Measurements from ENCODE around the gene RPL7L1.
"Not testable (repeated sequence)": the region's sequence is repeated elsewhere in the genome, so short reads cannot be mapped to it uniquely, and the experiment has no call there.

The RPL7L1 gene

DNA sequence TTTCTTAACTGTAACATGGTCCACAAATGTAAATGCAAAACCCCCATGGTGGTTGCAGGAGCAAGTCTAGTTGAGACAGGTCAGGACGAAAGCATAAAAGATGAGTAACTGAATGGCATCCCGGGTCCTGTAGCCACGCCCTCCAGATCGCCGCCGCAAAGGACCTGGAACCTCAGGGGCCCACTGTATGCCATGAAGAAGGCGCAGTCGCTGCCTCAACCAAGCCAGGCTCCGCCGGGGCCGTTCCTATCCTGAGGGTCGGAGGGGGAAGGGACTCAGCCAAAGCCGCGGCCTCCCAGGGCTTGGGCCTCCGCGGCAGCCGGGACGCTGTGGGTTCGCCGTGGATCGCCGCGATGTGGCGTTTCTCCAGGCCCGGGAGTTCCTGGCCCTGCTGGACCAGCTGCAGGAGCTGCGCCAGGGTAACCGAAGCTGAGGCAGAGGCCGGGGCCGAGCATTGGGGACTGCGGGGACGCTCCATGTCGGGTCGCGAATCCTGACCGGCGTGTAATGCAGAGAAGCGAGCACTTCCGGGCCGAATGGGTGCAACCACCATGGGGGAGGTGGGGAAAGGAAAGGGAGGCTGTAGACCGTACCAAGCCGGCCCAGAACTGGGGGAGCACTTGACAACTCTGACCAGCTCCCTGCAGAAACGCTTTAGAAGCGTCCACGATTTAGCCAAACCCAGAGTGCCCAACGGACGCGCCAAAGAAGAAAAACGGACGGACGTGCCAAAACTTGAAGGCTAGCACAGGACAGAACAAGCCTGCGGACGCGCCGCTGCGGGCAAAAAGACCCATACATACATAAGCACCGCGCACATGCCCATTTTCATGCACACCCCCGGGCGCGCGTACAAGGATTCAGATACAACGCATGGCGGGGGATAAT, 11.1 kb downstream of the RPL7L1 start:
- peak overlapping the region; percentile 93 for H3K4me3 ChIP-seq (ENCODE audit: low read depth, low read length)

DNA sequence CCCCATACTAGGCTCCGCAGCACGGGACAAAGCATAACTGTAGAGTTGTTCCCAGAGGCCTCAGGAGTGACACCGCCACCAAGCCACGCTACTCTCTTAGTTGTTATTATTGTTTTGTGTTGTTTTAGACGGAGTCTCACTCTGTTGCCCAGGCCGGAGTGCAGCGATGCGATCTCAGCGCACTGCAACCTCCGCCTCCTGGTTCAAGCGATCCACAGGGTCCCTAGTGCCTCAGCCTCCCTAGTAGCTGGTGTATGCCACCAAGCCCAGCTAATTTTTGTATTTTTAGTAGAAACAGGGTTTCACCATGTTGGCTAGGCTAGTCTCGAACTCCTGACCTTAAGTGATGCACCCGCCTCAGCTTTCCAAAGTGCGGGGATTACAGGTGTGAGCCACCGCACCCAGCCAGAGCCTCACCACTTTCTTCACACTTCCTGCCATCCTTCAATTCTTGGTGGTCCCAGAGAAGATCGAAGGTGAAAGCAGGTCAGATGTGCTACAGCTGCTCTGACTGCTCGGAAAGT, 11.8 kb downstream of the RPL7L1 start:
- peak overlapping the region; percentile 93 for H3K4me3 ChIP-seq (ENCODE audit: low read depth, low read length)

GRCh38 chr6:42894041-42894828, 14.8 kb downstream of the RPL7L1 start:
- not testable (repeated sequence) for H3K4me3 ChIP-seq (ENCODE audit: low read depth, low read length)

GRCh38 chr6:42896178-42896719, 16.8 kb downstream of the RPL7L1 start:
- H3K4me3 ChIP-seq (ENCODE audit: low read depth, low read length): no peak overlapping the region

GRCh38 chr6:42898891-42899361, 19.5 kb downstream of the RPL7L1 start:
- no peak overlapping the region for H3K4me3 ChIP-seq (ENCODE audit: low read depth, low read length)

DNA sequence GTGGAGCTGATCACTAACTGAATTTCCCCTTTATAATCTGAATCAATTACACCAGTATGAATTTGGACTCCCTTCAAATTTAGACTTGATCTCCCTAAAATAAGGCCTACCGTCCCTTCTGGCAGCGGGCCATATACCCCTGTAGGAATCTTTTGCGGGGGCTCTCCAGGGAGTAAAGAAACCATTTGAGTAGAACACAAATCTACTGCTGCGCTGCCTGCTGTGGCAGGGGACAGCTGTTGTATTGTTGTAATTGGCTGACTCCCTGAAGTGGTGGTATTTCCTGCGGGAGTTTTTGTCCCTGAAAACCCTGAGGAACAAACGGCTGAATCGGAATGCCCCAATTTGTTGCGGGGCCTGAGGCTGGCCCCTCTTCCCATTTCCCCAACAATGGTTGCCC, 20.5 kb downstream of the RPL7L1 start:
- H3K4me3 ChIP-seq (ENCODE audit: low read depth, low read length): no peak overlapping the region

DNA sequence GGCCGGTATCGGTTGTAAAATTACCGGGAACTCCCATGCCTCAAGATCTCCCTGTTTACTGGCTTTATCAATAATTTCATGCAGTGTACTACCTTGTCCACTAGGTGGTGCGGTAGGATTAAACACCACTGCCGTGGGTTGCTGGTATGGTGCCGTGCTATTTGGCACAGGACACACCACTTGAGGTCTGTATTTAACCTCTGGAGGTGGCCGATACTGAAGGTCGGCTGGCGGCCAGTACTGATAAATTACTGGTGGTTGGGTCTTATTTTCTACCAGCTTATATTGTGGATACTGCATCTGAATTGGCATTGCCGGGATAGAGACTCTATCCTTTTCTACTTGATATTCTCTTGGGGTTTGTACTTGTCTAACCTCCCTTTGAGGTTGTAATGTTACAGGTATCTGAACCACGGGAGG, 22.1 kb downstream of the RPL7L1 start:
- no peak overlapping the region for H3K4me3 ChIP-seq (ENCODE audit: low read depth, low read length)

DNA sequence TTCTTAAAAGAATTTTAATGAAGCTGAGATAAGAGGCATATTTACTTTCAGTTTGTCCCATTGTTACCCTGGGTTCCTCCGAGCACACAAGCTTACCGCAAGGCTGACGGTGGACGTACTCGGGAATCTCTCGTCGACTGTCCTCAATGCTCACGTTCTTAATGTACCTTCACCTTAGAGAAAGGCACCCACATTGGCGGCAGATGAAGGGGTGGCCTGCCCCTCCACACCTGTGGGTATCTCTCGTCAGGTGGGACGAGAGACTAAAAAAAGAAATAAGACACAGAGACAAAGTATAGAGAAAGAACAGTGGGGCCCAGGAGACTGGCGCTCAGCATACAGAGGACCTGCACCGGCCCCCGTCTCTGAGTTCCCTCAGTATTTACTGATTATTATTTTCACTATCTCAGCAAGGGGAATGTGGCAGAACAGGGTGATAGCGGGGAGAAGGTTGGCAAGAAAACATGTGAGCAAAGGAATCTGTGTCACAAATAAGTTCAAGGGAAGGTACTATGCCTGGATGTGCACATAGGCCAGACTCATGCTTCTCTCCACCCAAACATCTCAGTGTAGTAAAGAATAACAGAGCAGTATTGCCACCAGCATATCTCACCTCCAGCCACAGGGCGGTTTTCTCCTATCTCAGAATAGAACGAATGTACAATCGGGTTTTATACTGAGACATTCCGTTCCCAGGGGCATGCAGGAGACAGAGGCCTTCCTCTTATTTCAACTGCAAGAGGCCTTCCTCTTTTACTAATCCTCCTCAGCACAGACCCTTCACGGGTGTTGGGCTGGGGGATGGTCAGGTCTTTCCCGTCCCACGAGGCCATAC, 23.2 kb downstream of the RPL7L1 start:
- H3K4me3 ChIP-seq (ENCODE audit: low read depth, low read length): not testable (repeated sequence)

- no peak overlapping the region for H3K4me3 ChIP-seq (ENCODE audit: low read depth, low read length)
Observed at GRCh38 chr6:42904467-42904866, 25.1 kb downstream of the RPL7L1 start.

DNA sequence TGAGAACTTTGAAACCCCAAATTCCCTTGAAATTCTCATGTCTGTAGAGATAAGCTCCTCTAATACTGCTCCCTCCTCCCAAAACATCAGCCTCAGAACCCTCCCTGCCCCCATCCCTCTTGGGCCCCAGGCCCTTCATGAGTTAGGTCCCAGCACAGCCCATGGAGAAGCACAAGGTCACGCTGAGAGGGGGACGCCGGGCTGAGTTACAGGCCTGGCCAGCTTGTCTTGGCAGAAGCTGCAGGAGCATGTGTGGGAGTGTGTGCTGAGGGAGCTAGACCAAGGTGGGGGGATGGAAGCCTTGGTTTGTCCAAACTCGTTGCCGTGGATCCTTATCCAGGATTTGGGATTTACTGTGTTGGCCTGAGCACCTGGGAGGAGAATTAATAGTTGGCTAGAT, 27.9 kb downstream of the RPL7L1 start:
- H3K4me3 ChIP-seq (ENCODE audit: low read depth, low read length): no peak overlapping the region

DNA sequence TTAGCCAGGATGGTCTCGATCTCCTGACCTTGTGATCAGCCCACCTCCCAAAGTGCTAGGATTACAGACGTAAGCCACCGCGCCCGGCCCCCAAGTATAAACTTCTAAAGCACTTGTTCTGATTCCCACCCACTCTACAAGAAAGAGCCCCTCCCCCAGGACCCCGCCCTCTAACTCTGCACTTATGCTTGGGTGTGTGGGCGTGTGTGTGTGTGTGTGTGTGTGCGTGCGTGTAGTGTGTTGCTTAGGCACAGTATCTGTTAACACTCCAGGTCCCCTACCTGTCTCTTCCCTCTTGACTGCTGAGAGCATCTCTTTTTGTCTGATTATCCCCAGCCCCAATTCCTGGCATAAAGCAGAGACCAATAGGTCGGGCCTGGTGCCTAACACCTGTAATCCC, 30.4 kb downstream of the RPL7L1 start:
- H3K4me3 ChIP-seq (ENCODE audit: low read depth, low read length): no peak overlapping the region

- H3K4me3 ChIP-seq (ENCODE audit: low read depth, low read length): peak overlapping the region; percentile 53
Observed at GRCh38 chr6:42911171-42912021, 32.0 kb downstream of the RPL7L1 start.

- no peak overlapping the region for H3K4me3 ChIP-seq (ENCODE audit: low read depth, low read length)
Observed at GRCh38 chr6:42914546-42914945, 35.1 kb downstream of the RPL7L1 start.

DNA sequence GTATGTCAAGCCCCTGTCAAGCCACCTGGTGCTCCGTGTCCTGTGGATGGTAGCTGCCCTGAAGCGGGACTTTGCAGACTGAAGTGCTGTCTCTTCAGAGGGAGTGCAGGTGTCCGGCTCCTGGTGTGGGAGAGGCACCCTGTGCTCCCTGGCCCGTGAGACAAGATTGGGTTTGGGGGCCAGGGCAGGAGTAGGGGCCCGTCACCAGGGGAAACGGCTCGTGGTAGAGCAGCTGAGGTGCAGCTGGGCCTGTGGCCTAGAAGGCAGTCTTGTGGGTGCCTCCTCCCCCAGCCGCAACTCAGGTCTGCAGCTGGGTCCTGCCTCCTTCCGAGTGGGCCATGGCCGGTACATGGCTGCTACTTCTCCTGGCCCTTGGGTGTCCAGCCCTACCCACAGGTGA, 36.3 kb downstream of the RPL7L1 start, which contains the start of gene PTCRA:
TSS of gene PTCRA (plus strand) at position 322 of the 400 bp plus-strand sequence. CDS start at position 339, 17 bp downstream.
- no peak within 1 kb of the TSS for H3K4me3 ChIP-seq (ENCODE audit: low read depth, low read length)

DNA sequence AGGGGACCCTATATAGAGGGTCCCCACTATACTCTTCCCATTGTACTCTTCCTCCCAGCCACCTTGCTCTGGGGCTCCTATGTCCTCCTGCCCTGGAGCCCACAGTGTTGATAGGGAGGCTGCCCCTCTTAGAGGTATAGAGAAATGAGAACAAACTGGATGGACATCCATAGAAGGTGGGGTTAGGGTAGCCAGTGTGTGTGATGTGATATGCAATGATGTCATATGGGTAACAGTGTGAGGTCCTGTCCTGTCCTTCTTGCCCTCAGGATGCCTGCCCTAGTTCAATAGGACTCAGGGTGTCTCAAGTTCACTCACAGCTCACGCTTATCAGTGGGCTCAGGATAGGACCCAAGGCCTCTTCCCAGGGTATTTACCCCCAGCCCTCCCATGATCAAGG, 36.9 kb downstream of the RPL7L1 start:
- no peak overlapping the region for H3K4me3 ChIP-seq (ENCODE audit: low read depth, low read length)

DNA sequence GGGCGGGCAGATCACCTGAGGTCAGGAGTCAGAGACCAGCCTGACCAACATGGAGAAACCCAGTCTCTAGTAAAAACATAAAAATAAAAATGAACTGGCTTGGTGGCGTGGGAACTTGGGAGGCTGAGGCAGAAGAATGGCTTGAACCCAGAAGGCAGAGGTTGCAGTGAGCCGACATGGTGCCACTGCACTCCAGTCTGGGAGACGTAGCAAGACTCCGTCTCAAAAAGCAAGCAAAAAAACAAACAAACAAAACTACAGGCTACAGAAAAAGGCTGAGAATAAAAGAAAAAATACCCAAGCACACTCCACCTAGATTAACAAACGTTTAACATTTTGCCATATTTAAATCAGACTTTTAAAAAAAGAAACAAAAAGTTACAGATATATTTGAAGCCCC, 42.4 kb downstream of the RPL7L1 start:
- no peak overlapping the region for H3K4me3 ChIP-seq (ENCODE audit: low read depth, low read length)

- no peak overlapping the region for H3K4me3 ChIP-seq (ENCODE audit: low read depth, low read length)
Observed at GRCh38 chr6:42923666-42924065, 44.2 kb downstream of the RPL7L1 start.

DNA sequence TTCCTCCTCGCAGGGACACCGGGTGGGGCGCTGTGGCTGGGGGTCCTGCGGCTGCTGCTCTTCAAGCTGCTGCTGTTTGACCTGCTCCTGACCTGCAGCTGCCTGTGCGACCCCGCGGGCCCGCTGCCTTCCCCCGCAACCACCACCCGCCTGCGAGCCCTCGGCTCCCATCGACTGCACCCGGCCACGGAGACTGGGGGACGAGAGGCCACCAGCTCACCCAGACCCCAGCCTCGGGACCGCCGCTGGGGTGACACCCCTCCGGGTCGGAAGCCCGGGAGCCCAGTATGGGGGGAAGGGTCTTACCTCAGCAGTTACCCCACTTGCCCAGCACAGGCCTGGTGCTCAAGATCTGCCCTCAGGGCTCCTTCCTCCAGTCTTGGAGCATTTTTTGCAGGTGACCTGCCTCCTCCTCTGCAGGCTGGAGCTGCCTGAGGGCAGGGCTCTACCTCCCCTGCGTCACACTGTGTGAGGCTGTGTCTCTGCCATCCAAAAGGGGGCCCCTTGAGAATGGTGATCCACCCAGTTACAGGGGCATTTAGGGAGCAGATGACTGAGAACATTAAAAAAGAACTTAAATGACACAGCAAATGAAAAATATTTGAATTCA, 45.9 kb downstream of the RPL7L1 start:
- H3K4me3 ChIP-seq (ENCODE audit: low read depth, low read length): no peak overlapping the region

Data from iPS-11a (cell line).